Nephron (organoid): Measurements from ENCODE around the gene CDH9.
"Not testable (repeated sequence)": the region's sequence is repeated elsewhere in the genome, so short reads cannot be mapped to it uniquely, and the experiment has no call there.

Source experiments
- H3K27ac Mint-ChIP-seq, 3 experiments: 2 replicates each; pipeline ENCODE4 v1.8.0; 2020; ENCODE audit warnings: mixed read lengths in 3 of 3, mild to moderate bottlenecking in 2 of 3, moderate library complexity in 1 of 3
- H3K27me3 Mint-ChIP-seq: 2 replicates; pipeline ENCODE4 v1.8.0; 2021; ENCODE audit warnings: low read depth, mild to moderate bottlenecking, moderate library complexity, mixed read lengths
- H3K36me3 Mint-ChIP-seq: 2 replicates; pipeline ENCODE4 v1.8.0; 2020; ENCODE audit warnings: low read depth, mixed read lengths
- H3K4me1 Mint-ChIP-seq: 2 replicates; pipeline ENCODE4 v1.8.0; 2020; ENCODE audit warnings: mixed read lengths
- H3K4me3 Mint-ChIP-seq, 3 experiments: 2 replicates each; pipeline ENCODE4 v1.8.0; 2020; ENCODE audit warnings: mild to moderate bottlenecking in 3 of 3, mixed read lengths in 3 of 3, moderate library complexity in 2 of 3
- H3K9me3 Mint-ChIP-seq: 2 replicates; pipeline ENCODE4 v1.8.0; 2020; ENCODE audit warnings: mixed read lengths
- TF ChIP-seq, protein P1 (sequence below), 3 experiments: fragments of 200-600 bp; sonication (generic); IDR thresholded peaks; one replicate each; pipeline ENCODE4 v1.5.0; 2021; ENCODE audit warnings: antibody characterized with exemption in 3 of 3; ENCODE audit not compliant: unreplicated experiment in 3 of 3

Gene CDH9

DNA sequence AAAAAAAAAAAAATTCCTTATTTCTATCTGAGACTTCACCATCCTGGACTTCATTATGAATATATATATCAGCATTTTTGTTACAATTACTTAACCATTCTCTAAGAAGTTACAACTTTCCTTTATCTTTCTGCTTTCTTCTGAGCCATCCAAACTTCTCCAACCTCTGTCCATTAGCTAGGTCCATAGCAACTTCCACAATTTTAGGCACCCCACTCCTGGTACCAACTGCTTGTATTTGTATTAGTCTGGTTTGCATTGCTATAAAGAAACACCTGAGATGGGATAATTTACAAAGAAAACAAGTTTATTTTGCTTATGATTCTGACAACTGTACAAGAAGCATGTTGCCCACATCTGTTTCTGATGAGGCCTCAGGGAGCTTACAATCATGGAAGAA is 182.1 kb downstream of the CDH9 start:
- Mint-ChIP-seq H3K27me3 (no peaks in the 10 kb centered on the region), H3K36me3 (no peaks in the 10 kb centered on the region), H3K27ac (no peak overlapping the region), H3K4me1 (no peaks in the 10 kb centered on the region), H3K4me3 (no peak overlapping the region), H3K9me3 (peaks cover 14% of the 10 kb centered on the region)
- TF ChIP-seq, protein P1, sequence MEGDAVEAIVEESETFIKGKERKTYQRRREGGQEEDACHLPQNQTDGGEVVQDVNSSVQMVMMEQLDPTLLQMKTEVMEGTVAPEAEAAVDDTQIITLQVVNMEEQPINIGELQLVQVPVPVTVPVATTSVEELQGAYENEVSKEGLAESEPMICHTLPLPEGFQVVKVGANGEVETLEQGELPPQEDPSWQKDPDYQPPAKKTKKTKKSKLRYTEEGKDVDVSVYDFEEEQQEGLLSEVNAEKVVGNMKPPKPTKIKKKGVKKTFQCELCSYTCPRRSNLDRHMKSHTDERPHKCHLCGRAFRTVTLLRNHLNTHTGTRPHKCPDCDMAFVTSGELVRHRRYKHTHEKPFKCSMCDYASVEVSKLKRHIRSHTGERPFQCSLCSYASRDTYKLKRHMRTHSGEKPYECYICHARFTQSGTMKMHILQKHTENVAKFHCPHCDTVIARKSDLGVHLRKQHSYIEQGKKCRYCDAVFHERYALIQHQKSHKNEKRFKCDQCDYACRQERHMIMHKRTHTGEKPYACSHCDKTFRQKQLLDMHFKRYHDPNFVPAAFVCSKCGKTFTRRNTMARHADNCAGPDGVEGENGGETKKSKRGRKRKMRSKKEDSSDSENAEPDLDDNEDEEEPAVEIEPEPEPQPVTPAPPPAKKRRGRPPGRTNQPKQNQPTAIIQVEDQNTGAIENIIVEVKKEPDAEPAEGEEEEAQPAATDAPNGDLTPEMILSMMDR (IDR thresholded peaks at IDR 0.05; ENCODE audit: unreplicated experiment in 3 of 3), result no peak

- H3K27ac Mint-ChIP-seq, H3K36me3 Mint-ChIP-seq, H3K27me3 Mint-ChIP-seq, H3K4me3 Mint-ChIP-seq, H3K4me1 Mint-ChIP-seq: not testable (repeated sequence)
- H3K9me3 Mint-ChIP-seq, result peaks cover 14% of the 10 kb centered on the region
Observed at GRCh38 chr5:26852450-26852849, 185.9 kb downstream of the CDH9 start.

DNA sequence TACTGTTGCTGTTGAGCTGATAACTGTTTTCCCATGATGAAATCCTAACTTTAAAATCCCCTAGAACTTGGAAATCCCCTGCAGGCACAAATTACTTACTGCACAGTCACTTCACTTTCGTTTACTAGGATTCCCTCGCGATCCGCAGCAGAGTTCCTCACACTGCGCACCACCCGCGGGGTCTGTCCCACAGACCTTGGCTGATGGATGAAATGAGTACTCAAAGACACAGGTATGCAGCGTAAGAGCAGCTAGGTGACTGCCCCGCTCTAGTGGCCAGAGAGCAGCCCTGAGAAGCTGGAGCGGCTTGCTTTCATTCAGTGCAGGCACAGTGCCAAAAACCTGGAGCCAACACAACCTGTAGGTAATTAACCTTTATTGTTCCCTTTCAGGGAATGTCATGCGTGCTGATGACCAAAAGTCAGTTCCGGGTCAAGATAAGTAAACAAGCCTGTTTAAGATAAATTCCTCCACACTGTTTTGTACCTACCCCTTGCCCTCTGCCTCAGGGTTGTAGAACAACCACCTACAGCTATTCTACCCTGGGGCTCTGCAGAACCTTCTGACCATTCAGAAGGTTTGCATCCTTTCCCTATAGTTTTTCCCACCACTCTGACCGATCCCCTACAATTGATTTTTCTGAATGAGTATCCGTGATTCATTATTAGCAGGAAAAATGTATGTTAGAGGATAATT is 191.2 kb downstream of the CDH9 start:
- no peaks in the 10 kb centered on the region for H3K9me3 Mint-ChIP-seq
- no peaks in the 10 kb centered on the region for H3K36me3 Mint-ChIP-seq
- H3K4me3 Mint-ChIP-seq, result no peak overlapping the region

GRCh38 chr5:26843677-26844076 is 194.7 kb downstream of the CDH9 start:
- TF ChIP-seq, protein P1 (IDR thresholded peaks at IDR 0.05; ENCODE audit: unreplicated experiment in 3 of 3), result no peak
- Mint-ChIP-seq H3K4me3 (no peak overlapping the region), H3K9me3 (no peaks in the 10 kb centered on the region), H3K27ac (no peak overlapping the region), H3K4me1 (no peaks in the 10 kb centered on the region), H3K36me3 (no peaks in the 10 kb centered on the region), H3K27me3 (no peaks in the 10 kb centered on the region)

More for the DNA sequence above, 191.2 kb downstream of the CDH9 start:
- no peaks in the 10 kb centered on the region for H3K27me3 Mint-ChIP-seq
- no peak overlapping the region for H3K27ac Mint-ChIP-seq
- no peaks in the 10 kb centered on the region for H3K4me1 Mint-ChIP-seq
- TF ChIP-seq, protein P1 (IDR thresholded peaks at IDR 0.05; ENCODE audit: unreplicated experiment in 3 of 3), result no peak

DNA sequence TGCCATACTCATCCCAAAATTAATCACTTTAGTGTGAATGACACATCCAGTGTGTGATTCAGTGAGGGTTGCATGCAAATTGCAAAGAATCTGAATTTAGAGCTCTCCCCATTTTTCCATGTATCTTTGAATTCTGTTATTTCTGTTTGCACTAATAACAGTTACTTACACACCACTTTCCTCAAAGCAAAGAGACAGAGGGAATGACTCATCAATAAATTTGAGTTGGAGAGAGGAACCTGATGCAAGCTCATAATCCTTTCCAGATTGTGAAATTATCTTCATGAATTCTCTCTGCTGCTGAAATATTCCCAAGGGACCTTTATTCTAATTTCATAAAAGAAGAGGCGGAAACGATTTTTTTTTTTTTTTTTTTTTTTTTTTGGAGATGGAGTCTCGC is 204.8 kb downstream of the CDH9 start:
- Mint-ChIP-seq H3K4me3 (no peak overlapping the region), H3K4me1 (no peaks in the 10 kb centered on the region), H3K36me3 (no peaks in the 10 kb centered on the region), H3K9me3 (peaks cover 3% of the 10 kb centered on the region), H3K27ac (no peak overlapping the region), H3K27me3 (no peaks in the 10 kb centered on the region)
- TF ChIP-seq, protein P1 (IDR thresholded peaks at IDR 0.05; ENCODE audit: unreplicated experiment in 3 of 3), result no peak
